ENCODE data around the gene TBC1D19.

Gene TBC1D19

DNA sequence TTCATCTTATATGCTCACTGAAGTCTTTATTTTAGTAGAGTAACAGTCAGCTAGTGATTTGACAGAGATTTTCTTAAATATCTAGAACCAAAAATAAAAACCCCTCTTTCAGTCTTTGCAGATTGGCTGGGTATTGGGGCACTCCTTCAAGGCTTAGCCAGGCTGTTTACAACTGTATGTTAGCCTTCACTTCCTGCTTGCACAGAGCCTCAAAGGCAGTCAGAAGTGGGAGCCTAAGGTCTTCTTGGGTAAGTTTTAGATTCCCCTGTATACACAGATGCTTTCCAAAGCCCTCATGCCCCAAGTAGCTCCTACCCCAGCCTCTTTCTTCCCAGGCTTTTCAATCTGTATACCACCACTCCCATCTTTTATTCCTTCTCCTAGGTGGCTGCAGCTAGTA is 140.7 kb downstream of the TBC1D19 start:
- no peak overlapping the region for H3K9ac ChIP-seq (ENCODE audit: low read length)
- H4K20me1 ChIP-seq (ENCODE audit: insufficient read depth, low read length): no peaks in the 10 kb centered on the region
- H3F3A ChIP-seq (ENCODE audit: insufficient read depth, low read length): no peaks in the 10 kb centered on the region
- H3K9me2 ChIP-seq (ENCODE audit: low read depth, low read length): no peaks in the 10 kb centered on the region
- no peak for TF ChIP-seq CTCF (IDR thresholded peaks at IDR 0.05; ENCODE audit: low read length)
- TF ChIP-seq EZH2 (IDR thresholded peaks at IDR 0.05; ENCODE audit: borderline replicate concordance, low read length): no peak
- H3K79me2 ChIP-seq (ENCODE audit: insufficient read depth, low read length): no peaks in the 10 kb centered on the region
- H2AFZ ChIP-seq (ENCODE audit: low read length): no peak overlapping the region; the same call in 1 of the 2 replicates
- H3K9me3 ChIP-seq (ENCODE audit: low read length): no peaks in the 10 kb centered on the region
- peaks cover 26% of the 10 kb centered on the region for H3K4me1 ChIP-seq (ENCODE audit: insufficient read depth, low read length, severe bottlenecking)
- H3K27ac ChIP-seq (ENCODE audit: low read depth, low read length, poor library complexity, severe bottlenecking): no peak overlapping the region
- no peaks in the 10 kb centered on the region for H3K36me3 ChIP-seq (ENCODE audit: insufficient read depth, low read length)
- no peaks in the 10 kb centered on the region for H3K27me3 ChIP-seq (ENCODE audit: insufficient read depth, low read length)
- H3K4me3 ChIP-seq (ENCODE audit: low read depth, low read length, poor library complexity, severe bottlenecking): no peak overlapping the region
- no peak overlapping the region for H3K4me2 ChIP-seq (ENCODE audit: low read length)

DNA sequence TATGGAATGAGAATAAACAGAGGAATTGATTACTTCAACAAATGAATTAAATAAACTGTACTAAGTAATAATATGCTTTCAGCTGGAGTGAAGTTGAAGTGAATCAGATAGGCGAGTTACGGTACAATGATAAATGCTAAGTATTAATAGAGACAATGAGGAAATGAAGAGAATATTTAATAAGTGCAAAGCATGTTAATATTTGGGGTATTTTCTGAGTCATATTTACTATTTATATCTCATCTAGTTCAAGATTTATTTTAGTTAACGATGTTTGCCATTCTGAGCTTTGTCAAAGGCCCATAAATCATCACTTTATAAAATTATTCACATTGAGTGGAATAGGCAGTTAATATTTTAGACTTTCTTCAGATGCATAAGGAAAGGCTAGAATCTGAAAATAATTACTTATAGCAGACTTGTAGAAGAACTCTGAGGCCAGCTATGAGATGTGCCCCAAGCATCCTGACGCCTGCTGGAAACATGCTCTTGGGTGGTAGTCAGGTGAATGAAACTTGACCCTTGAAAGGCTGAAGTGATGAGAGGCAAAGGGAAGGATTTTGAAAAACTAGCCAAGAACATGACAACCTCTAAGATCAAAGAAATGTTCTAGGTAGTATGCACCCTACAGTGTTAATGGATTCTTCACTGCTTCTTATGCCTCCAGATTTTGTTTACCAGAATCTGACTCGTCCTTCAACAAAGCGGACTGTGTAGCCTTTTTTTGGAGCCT is 142.9 kb downstream of the TBC1D19 start:
- Histone ChIP-seq H4K20me1 (ENCODE audit: insufficient read depth, low read length) (no peaks in the 10 kb centered on the region), H3K4me1 (ENCODE audit: insufficient read depth, low read length, severe bottlenecking) (peaks cover 26% of the 10 kb centered on the region), H3F3A (ENCODE audit: insufficient read depth, low read length) (no peaks in the 10 kb centered on the region), H3K9me2 (ENCODE audit: low read depth, low read length) (no peaks in the 10 kb centered on the region), H3K27me3 (ENCODE audit: insufficient read depth, low read length) (no peaks in the 10 kb centered on the region), H3K9me3 (ENCODE audit: low read length) (no peaks in the 10 kb centered on the region), H3K79me2 (ENCODE audit: insufficient read depth, low read length) (no peaks in the 10 kb centered on the region), H3K27ac (ENCODE audit: low read depth, low read length, poor library complexity, severe bottlenecking) (no peak overlapping the region), H3K9ac (ENCODE audit: low read length) (no peak overlapping the region), H3K4me2 (ENCODE audit: low read length) (no peak overlapping the region), H3K4me3 (ENCODE audit: low read depth, low read length, poor library complexity, severe bottlenecking) (no peak overlapping the region), H3K36me3 (ENCODE audit: insufficient read depth, low read length) (no peaks in the 10 kb centered on the region), H2AFZ (ENCODE audit: low read length) (no peak overlapping the region)
- TF ChIP-seq CTCF (IDR thresholded peaks at IDR 0.05; ENCODE audit: low read length) (no peak), EZH2 (IDR thresholded peaks at IDR 0.05; ENCODE audit: borderline replicate concordance, low read length) (no peak)

DNA sequence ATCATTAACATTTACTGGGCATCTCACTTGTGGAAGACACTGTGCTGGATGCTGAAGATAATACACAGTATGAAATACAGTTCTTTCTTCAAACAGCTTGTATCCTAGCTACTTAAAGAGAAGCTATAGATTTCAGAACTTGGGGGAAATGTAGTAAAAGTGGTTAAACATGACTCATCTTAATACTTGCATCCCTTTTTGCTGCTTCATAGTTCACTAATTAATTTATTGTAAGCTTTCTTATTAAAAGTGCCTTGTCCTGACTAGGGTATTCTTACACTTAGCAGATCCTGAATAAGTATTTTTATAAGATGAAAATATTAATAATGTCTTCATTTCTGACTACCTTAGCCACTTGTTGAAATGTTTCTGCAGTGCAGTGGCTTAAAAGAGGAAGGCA is 144.0 kb downstream of the TBC1D19 start:
- no peak overlapping the region for H3K4me2 ChIP-seq (ENCODE audit: low read length)
- H4K20me1 ChIP-seq (ENCODE audit: insufficient read depth, low read length): no peaks in the 10 kb centered on the region
- no peaks in the 10 kb centered on the region for H3K9me2 ChIP-seq (ENCODE audit: low read depth, low read length)
- H3K36me3 ChIP-seq (ENCODE audit: insufficient read depth, low read length): no peaks in the 10 kb centered on the region
- H2AFZ ChIP-seq (ENCODE audit: low read length): no peak overlapping the region
- H3K27me3 ChIP-seq (ENCODE audit: insufficient read depth, low read length): no peaks in the 10 kb centered on the region
- H3K9ac ChIP-seq (ENCODE audit: low read length): no peak overlapping the region
- H3K27ac ChIP-seq (ENCODE audit: low read depth, low read length, poor library complexity, severe bottlenecking): no peak overlapping the region
- no peak for TF ChIP-seq EZH2 (IDR thresholded peaks at IDR 0.05; ENCODE audit: borderline replicate concordance, low read length)
- TF ChIP-seq CTCF (IDR thresholded peaks at IDR 0.05; ENCODE audit: low read length): no peak
- H3K4me3 ChIP-seq (ENCODE audit: low read depth, low read length, poor library complexity, severe bottlenecking): no peak overlapping the region
- H3F3A ChIP-seq (ENCODE audit: insufficient read depth, low read length): no peaks in the 10 kb centered on the region
- H3K9me3 ChIP-seq (ENCODE audit: low read length): no peaks in the 10 kb centered on the region
- no peaks in the 10 kb centered on the region for H3K79me2 ChIP-seq (ENCODE audit: insufficient read depth, low read length)
- H3K4me1 ChIP-seq (ENCODE audit: insufficient read depth, low read length, severe bottlenecking): peaks cover 21% of the 10 kb centered on the region
